ENCODE data around the gene ZNF664.

DNA sequence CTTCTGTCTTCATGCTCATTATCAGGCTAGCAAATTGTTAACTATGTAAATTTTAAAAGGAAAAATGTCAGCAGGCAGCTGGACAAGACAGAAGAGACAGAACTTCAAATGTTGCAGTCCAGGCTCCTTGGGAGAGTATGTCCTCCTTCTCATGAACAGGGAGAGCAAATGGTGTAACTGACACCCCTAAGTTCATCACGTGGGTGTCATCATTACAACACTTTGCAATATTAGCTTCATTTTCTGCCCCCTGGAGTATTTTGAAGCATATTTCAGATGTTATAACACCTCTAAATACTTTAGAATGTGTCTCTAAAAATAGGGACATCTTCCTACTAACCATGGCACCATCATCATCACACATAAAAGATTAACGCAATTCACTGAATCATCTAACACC lies 62.1 kb downstream of the ZNF664 start:
- TF ChIP-seq, protein P1, sequence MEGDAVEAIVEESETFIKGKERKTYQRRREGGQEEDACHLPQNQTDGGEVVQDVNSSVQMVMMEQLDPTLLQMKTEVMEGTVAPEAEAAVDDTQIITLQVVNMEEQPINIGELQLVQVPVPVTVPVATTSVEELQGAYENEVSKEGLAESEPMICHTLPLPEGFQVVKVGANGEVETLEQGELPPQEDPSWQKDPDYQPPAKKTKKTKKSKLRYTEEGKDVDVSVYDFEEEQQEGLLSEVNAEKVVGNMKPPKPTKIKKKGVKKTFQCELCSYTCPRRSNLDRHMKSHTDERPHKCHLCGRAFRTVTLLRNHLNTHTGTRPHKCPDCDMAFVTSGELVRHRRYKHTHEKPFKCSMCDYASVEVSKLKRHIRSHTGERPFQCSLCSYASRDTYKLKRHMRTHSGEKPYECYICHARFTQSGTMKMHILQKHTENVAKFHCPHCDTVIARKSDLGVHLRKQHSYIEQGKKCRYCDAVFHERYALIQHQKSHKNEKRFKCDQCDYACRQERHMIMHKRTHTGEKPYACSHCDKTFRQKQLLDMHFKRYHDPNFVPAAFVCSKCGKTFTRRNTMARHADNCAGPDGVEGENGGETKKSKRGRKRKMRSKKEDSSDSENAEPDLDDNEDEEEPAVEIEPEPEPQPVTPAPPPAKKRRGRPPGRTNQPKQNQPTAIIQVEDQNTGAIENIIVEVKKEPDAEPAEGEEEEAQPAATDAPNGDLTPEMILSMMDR (conservative IDR thresholded peaks at IDR 0.05) = no peak
- no peak for TF ChIP-seq EZH2 (IDR thresholded peaks at IDR 0.05; ENCODE audit: low read depth)
